GM11168 (cell line): Measurements from ENCODE around the gene CDC14B.
"Not testable (repeated sequence)": the region's sequence is repeated elsewhere in the genome, so short reads cannot be mapped to it uniquely, and the experiment has no call there.

ENCODE experiments used
- in situ Hi-C: fragments of 300-500 bp; cut with MboI; formaldehyde crosslinking; loops from one replicate; pipeline ENCODE4 v1.12.0; 2022; ENCODE audit warnings: low sequenced_read_pairs; ENCODE audit not compliant: unreplicated experiment

Gene CDC14B

GRCh38 chr9:96599298-96599697 is 20.3 kb downstream of the CDC14B start:
- in situ Hi-C loops: no loop called here

DNA sequence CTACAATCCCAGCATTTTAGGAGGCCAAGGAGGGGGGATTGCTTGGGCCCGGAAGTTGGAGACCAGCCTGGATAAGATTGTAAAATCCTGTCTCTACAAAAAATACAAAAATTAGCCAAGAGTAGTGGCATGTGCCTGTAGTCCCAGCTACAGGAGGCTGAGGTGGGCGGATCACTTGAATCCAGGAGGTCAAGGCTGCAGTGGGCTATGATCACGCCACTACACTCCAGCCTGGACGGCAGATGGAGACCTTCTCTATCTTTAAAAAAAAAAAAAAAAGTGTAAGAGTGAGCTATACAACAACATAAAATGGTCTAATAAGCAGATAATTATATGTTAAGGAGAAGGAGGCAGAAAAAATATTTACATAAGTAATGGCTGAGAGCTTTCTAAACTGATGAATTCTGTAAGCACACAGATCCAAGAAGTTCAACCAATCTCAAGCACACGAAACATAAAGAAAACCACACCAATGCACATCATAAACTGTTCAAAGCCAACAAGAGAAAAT is 23.0 kb downstream of the CDC14B start:
- in situ Hi-C loops: no loop called here

GRCh38 chr9:96587338-96588315 is 32.0 kb downstream of the CDC14B start:
- in situ Hi-C loops: no loop called here

DNA sequence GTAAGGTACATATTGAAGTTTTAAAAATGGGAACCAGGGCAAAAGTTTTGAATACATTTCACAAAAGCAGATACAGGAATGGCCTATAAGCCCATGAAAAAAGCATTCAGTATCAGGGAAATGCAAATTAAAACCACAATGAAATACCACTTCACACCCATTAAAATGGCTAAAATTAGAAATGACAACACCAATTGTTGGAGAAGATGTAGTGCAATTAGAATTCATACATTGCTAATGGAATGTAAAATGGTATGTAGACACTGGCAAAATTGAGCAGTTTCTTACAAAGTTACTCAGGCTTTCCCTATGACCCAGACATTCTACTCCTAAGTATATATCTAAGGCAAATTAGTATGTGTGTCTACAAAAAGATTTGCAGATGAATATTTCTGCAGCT is 34.2 kb downstream of the CDC14B start:
- in situ Hi-C loops: no loop called here

DNA sequence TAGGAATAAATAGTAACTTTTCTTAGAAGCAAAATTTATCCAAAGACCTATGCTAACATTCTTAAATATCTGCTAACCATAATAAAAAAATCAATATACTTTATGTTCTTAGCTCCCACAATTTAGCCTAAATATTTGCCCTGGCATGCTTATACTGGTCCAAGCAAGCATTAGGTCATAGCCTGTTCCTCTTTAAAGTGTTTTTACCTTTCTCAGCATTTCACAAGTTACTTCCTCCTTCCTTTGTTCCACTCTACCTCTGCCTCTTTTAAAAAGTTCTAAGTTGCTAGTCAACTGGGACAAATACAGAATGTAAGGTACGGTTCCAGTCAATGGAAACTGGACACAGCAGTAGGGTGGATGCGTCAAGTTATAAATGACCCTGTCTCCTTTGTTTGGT is 37.4 kb downstream of the CDC14B start:
- in situ Hi-C loops: not testable (repeated sequence)

DNA sequence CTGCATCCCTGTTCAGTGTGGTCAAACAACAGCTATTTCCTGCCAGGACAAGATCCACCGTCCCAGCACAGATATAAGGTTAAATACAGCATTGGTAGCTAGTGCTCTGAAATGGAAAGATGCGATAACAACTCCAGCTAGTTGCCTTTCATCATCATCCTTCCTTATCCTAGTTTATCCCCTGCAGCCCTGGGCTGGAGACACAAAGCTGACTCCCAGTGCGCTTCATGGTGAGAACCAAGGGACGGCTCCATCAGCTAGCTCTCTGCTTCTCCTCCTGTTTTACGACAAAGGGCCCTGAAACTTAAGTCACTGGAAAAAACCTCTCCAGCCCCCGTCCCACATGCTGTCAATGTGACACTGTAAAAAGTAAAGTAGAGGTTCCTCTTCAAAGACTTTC is 37.9 kb downstream of the CDC14B start:
- in situ Hi-C loops: no loop called here

DNA sequence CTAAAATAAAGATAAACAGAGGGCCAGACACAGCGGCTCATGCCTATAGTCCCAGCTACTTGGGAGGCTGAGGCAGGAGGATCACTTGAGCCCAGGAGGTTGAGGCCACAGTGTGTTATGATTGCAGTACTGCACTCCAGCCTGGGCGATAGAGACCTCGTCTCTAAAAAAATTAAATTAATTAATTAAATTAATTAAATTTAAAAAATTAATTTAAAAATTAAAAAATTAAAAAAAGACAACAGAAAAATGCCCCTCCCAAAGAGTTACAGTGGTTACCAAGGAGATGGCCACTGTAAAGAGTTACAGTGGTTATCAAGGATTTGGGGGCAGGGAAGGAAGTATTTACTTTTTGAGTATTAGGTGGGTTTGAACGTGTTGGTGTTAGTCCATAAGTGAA is 38.3 kb downstream of the CDC14B start:
- in situ Hi-C loops: no loop called here

DNA sequence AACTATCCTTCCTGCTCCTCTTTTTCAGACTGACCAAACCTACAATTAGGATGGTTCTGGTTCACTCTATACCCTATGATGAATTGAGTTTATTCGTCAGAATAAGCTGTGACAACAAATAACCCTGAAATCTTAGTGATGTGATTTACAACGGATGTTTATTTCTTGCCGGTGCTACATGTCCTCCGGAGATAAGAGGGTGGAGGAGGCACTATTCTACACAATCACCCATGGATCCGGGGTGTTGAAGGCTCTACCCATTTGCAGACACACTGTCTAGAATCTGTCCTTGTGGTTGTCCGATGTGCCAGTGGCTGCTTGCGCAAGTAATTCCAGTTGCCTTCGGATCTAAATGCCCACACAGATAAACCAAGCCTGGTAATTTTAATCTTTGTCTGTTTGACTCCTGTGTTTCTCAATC is 44.7 kb downstream of the CDC14B start:
- in situ Hi-C loops: no loop called here

- in situ Hi-C loops: no loop called here
Measured at GRCh38 chr9:96574455-96574854, 45.2 kb downstream of the CDC14B start.

- in situ Hi-C loops: no loop called here
Measured at GRCh38 chr9:96567203-96567700, 52.4 kb downstream of the CDC14B start.

GRCh38 chr9:96566498-96567202 is 53.0 kb downstream of the CDC14B start:
- in situ Hi-C loops: no loop called here

GRCh38 chr9:96565671-96566497 is 53.8 kb downstream of the CDC14B start:
- in situ Hi-C loops: no loop called here

DNA sequence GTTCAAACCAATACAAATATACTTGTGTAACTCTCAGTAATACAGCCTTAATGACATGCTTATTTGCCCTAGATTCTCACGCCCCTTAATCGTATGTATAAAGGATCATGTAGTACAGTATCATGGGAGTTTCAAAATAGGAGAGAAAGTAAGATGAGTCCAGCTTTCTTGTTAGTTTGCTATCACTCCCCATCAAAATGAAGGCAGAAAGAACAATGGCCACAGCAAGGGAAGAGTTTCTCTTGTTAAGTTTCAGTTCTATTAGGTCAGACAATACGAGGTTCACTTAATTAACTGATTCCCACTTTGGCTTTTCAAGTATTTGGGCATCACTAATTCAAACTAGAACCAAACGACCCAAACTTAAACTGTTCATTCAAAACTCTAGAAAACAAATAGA is 55.4 kb downstream of the CDC14B start:
- in situ Hi-C loops: no loop called here

DNA sequence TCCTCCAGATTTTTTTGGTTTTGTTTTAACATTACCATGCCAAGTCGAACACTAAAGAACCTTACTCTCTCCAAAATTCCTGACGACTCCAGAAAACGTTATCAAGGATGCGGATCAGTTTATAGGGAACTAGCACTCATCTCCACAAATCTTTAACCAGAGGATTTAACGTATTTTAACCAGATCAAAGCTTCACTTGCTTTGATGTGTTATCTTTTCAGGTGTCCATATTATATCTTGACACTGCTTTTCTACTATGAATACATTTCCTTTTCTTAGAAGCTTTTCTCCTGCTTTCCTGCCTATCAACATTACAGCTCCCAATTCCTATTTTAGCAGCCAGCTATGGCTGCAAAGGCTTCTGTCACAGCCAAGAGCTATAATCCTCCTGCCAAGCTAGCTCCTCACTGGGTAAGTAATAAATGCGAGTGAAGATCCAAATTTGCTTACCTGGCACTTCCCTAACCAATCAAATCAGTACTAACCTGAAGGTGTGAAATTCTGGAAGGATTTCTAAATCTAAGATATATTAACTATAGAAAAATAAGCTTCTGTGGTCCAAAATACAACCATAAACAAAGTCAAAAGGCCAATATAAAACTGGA is 60.2 kb downstream of the CDC14B start:
- in situ Hi-C loops: no loop called here

- in situ Hi-C loops: no loop called here
Measured at GRCh38 chr9:96557921-96558320, 61.7 kb downstream of the CDC14B start.

- in situ Hi-C loops: no loop called here
Measured at GRCh38 chr9:96556701-96557461, 62.8 kb downstream of the CDC14B start.

DNA sequence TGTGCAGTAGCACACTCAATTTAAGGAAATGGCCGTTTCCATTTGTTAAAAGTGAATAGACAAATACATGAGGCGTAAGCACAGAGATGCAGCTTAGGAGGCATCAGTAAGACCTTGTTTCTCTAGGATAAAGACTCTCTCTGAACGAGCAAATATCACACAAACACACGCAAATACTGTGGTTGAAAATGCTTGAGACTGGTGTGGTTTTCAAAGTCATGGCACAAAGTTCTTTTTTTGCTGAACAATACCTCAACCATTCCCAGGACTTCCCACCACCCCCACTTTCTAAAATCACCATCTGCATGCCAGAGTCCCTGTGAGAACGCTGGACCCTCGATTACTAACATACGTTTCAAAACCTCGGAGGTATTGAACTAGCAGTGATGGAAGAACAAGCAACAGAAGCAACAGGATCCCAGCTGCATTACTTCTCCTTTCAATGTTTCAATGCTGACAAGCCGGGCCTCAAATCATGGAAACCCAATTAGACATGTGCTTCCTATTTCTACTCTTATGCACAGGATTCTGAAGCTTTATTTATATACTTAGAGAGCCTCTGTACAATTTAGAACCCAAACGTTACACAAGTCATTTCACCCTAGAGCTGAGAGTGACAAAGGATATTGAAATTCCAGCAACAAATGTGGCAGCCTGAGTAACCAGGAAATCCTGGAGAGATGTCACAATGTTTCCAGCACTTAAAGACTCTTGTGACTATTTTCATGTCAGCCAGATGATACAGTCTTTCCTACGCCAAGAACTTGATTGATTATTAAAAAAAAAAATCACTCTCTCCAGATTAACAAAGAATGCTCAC is 63.9 kb downstream of the CDC14B start:
- in situ Hi-C loops: no loop called here
